ENCODE data around the gene SURF4. TPM values are rescaled to one million over a fixed set of nuclear protein-coding genes. Genes with fewer than 3 reads are reported as not detected.

Gene SURF4
- total and polyA plus RNA-seq, 8 donors: 26.4 to 200 (median 132) TPM

GRCh38 chr9:133323991-133324703 lies 51.7 kb downstream of the SURF4 start:
- intact Hi-C loops (cut with DNase I; ENCODE audit: low total_unique reads): no loop called here
- no peak for DNase-seq
- Histone ChIP-seq H3K4me3 (no peak overlapping the region), H3K4me1 (no peaks in the 10 kb centered on the region), H3K9me3 (no peaks in the 10 kb centered on the region), H3K27me3 (no peaks in the 10 kb centered on the region), H3K36me3 (no peaks in the 10 kb centered on the region), H3K27ac (no peak overlapping the region)
- TF ChIP-seq EP300 (IDR thresholded peaks at IDR 0.05): no peak
- TF ChIP-seq CTCF (IDR thresholded peaks at IDR 0.05): no peak
- no peak for TF ChIP-seq POLR2AphosphoS5 (IDR thresholded peaks at IDR 0.05)
- no peak for TF ChIP-seq POLR2A (IDR thresholded peaks at IDR 0.05)
- WGBS, 5 donors: 80 to 86% (median 84%) methylated on average over 13 of the region's 13 CpGs

- Histone ChIP-seq H3K27me3 (no peaks in the 10 kb centered on the region), H3K4me3 (no peak overlapping the region), H3K36me3 (no peaks in the 10 kb centered on the region), H3K9me3 (no peaks in the 10 kb centered on the region), H3K4me1 (no peaks in the 10 kb centered on the region), H3K27ac (no peak overlapping the region)
- intact Hi-C loops (cut with DNase I; ENCODE audit: low total_unique reads): no loop called here
- 73 to 90% (median 81%) methylated on average over 10 of the region's 10 CpGs for WGBS, 5 donors
- no peak for TF ChIP-seq CTCF (IDR thresholded peaks at IDR 0.05)
- TF ChIP-seq EP300 (IDR thresholded peaks at IDR 0.05): no peak
- TF ChIP-seq POLR2AphosphoS5 (IDR thresholded peaks at IDR 0.05): no peak
- TF ChIP-seq POLR2A (IDR thresholded peaks at IDR 0.05): no peak
- no peak for DNase-seq
Observed at GRCh38 chr9:133323211-133323610, 52.6 kb downstream of the SURF4 start.

- no peak for DNase-seq
- no peak overlapping the region for H3K4me3 ChIP-seq
- no peaks in the 10 kb centered on the region for H3K36me3 ChIP-seq
- H3K27ac ChIP-seq: no peak overlapping the region
- 80 to 87% (median 83%) methylated on average over 14 of the region's 14 CpGs for WGBS, 5 donors
- no peaks in the 10 kb centered on the region for H3K4me1 ChIP-seq
- no peak for TF ChIP-seq POLR2AphosphoS5 (IDR thresholded peaks at IDR 0.05)
- no peak for TF ChIP-seq CTCF (IDR thresholded peaks at IDR 0.05)
- no peak for TF ChIP-seq EP300 (IDR thresholded peaks at IDR 0.05)
- TF ChIP-seq POLR2A (IDR thresholded peaks at IDR 0.05): no peak
- intact Hi-C loops (cut with DNase I; ENCODE audit: low total_unique reads): no loop called here
- H3K9me3 ChIP-seq: no peaks in the 10 kb centered on the region
- no peaks in the 10 kb centered on the region for H3K27me3 ChIP-seq
Observed at GRCh38 chr9:133322701-133323100, 53.2 kb downstream of the SURF4 start.

GRCh38 chr9:133321411-133321935 lies 54.4 kb downstream of the SURF4 start:
- DNase-seq: no peak
- Histone ChIP-seq H3K9me3 (no peaks in the 10 kb centered on the region), H3K27me3 (no peaks in the 10 kb centered on the region), H3K4me1 (no peaks in the 10 kb centered on the region), H3K36me3 (no peaks in the 10 kb centered on the region), H3K4me3 (no peak overlapping the region), H3K27ac (no peak overlapping the region)
- intact Hi-C loops (cut with DNase I; ENCODE audit: low total_unique reads): no loop called here
- WGBS, 5 donors: 75 to 90% (median 82%) methylated on average over 9 to 13 of the region's 13 CpGs
- no peak for TF ChIP-seq CTCF (IDR thresholded peaks at IDR 0.05)
- TF ChIP-seq POLR2AphosphoS5 (IDR thresholded peaks at IDR 0.05): no peak
- TF ChIP-seq POLR2A (IDR thresholded peaks at IDR 0.05): no peak
- TF ChIP-seq EP300 (IDR thresholded peaks at IDR 0.05): no peak
